Stimulated activated CD4-positive, alpha-beta T cell treated with anti-CD3 and anti-CD28 coated beads, Interleukin-12 subunit alpha, Interleukin-12 subunit beta, amount 100 ng/mL, for 48 hours (primary cell): ENCODE data around the gene NSA2.

Experiments used
- DNase-seq, 3 donors: peaks; one replicate each; pipeline ENCODE4 v3.0.0-alpha.2; 2020; ENCODE audit warnings: low read depth in 2 of 3, low spot score in 1 of 3

Gene NSA2

GRCh38 chr5:74810915-74811314 is 43.9 kb downstream of the NSA2 start:
- DNase-seq: no peak

DNA sequence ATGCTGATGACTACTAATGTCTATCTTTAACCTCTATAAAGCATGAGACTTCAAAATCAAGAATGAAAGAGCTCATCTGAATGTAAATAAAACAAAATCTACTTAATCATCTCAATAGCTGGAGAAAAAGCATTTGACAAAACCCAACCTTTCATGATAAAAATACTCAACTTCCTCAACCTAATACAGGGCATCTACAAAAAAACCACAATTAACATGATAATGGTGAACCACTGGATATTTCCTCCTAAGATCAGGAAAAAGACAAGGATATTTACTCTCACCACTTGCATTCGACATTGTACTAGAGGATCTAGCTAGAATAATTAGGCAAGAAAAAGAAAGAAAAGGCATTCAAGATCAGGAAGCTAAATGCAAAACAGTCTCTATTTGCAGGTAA is 49.8 kb downstream of the NSA2 start:
- DNase-seq: no peak

DNA sequence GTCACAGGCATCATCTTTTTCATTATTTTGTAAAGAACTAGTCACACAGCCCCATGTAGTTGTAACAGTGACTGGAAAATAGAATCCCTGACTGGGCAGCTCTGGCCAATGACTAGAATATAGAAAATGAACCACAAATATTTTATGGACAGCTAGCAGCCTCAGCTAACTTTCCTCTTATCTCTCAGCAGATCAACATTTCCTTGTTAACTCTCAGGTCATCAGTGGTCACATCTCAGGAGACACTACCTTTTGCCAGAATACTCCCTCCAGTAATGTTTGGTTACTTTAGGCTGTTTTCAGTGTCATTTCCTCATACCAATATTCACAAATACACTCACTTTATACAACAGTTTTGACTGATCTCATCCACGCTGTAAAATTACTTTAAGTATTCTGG is 55.2 kb downstream of the NSA2 start:
- DNase-seq: no peak

DNA sequence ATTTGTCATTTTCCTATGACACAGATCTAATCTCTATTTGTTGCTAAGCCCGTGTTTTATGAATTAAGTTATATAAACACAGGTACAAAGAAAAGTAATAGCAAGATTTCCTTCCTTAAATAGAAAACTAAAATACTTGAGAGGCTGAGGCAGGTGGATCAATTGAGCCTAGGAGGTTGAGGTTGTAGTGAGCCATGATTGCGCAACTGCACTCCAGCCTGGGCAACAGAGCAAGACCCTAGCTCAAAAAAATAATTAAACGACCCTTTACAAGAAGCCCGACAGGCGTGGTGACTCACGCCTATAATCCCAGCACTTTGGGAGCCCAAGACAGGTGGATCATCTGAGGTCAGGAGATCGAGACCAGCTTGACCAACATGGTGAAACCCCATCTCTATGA is 62.4 kb downstream of the NSA2 start:
- no peak for DNase-seq
